ENCODE data around the gene IL4. TPM values are rescaled to one million over a fixed set of nuclear protein-coding genes. Genes with fewer than 3 reads are reported as not detected.
A peak's percentile ranks its signal among the peaks of the same experiment; 100 is the strongest.

IL4 gene
- total RNA-seq, 1 donor from 2014 or later = not detected

- DNase-seq (ENCODE audit: low read depth) = no peak
These were observed 16.0 kb upstream of the IL4 start, which contains the start of gene IL13 for GRCh38 chr5:132657676-132658380. Gene IL13 (plus strand): TSS chr5:132658173. CDS start chr5:132658187, 14 bp downstream.

DNA sequence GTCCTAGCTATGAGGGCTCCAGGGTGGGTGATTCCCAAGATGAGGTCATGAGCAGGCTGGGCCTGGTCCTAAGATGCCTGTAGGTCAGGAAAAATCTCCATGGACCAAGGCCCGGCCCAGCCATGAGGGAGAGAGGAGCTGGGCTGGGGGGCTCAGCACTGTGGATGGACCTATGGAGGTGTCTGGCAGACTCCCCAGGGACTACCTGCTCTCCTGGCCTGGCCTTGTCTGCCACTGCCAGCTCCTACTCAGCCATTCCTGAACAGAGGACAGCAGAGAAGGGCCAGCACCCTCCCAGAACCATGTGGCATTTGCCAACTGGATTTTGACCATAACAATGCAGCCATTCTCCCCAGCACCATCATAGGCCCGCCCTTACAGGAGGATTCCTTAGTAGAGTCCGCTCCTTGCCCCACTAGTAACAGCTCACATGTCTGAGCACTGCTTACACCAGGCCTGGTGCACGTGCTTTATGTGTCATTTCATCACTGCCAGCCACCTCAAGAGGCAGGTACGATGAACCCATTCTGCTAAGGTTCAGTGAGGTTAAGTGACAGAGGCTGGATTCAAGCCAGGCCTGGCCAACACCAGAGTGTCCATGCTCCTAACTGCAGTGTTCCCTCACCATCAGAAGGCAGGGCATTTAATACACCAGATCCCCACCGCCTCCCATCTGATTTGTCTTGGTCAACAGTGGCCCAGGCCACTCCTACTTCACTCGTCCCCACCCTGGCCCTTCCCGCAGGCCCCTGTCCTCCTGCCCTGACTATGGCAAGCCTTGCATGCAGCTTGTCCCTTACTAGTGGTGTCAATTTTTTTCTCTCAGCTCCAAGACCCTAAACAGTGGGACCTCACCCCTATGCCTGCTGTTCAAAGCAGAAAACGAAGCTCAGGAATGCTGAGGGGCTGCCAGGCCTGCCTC, 15.1 kb upstream of the IL4 start:
- DNase-seq (ENCODE audit: low read depth) = no peak

DNA sequence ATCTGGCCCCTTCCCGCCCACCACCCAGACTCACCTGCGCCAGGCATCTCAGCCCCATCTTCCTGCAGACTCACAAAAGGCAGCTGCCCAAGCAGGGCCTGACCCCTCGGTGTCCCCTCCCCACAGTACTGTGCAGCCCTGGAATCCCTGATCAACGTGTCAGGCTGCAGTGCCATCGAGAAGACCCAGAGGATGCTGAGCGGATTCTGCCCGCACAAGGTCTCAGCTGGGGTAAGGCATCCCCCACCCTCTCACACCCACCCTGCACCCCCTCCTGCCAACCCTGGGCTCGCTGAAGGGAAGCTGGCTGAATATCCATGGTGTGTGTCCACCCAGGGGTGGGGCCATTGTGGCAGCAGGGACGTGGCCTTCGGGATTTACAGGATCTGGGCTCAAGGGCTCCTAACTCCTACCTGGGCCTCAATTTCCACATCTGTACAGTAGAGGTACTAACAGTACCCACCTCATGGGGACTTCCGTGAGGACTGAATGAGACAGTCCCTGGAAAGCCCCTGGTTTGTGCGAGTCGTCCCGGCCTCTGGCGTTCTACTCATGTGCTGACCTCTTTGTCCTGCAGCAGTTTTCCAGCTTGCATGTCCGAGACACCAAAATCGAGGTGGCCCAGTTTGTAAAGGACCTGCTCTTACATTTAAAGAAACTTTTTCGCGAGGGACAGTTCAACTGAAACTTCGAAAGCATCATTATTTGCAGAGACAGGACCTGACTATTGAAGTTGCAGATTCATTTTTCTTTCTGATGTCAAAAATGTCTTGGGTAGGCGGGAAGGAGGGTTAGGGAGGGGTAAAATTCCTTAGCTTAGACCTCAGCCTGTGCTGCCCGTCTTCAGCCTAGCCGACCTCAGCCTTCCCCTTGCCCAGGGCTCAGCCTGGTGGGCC, 13.9 kb upstream of the IL4 start:
- no peak for DNase-seq (ENCODE audit: low read depth)

- DNase-seq (ENCODE audit: low read depth) = peak; percentile 56
These were observed 12.4 kb upstream of the IL4 start for GRCh38 chr5:132661231-132662003.

DNA sequence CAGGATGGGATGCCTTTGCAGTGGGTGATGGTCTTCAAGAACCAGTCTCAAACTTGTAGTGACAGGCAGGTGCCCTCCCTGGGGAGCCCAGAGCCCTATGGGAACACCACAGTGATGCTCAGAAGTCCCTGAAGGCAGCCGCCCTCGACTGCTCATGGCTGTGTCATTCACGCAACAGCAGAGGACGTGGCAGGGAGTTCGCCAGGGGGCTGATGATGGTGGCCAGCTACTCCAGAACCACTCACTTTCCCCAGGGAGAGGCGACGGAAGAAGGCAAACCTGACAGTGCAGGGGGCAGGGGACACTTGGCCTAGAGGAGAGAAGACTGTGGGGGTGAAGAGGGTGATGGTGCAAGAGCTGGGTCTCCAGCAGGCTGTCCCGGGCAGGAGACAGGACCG, 11.8 kb upstream of the IL4 start:
- no peak for DNase-seq (ENCODE audit: low read depth)

GRCh38 chr5:132662925-132663770, 10.6 kb upstream of the IL4 start:
- peak; percentile 28 for DNase-seq (ENCODE audit: low read depth)

GRCh38 chr5:132663771-132664695, 9.8 kb upstream of the IL4 start:
- DNase-seq (ENCODE audit: low read depth) = peak; percentile 94

- DNase-seq (ENCODE audit: low read depth) = peak; percentile 44
These were observed 9.0 kb upstream of the IL4 start for GRCh38 chr5:132664696-132665209.

DNA sequence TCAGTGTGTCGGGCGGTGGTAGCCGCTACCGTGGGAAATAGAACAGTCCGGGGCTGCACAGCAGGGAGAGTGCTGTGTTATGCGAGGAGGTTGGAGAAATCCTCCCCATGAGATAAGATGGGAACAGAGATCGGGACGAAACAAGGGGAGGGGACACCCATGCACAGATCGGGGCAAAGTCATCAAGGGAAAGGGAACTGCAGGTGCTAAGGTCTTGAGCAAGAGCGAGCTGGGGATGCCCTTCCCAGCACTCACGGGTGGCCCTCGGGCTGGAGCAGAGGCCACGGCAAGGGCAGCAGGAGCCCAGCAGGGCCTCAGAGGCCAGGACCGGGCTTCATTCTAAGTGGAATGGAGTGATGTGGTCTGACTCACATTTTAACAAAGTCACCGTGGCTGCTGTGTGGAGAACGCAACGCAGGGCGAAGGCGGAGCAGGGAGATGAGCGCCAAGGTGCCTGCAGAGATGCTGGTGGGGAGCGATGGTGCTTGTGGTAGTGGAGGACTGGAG, 8.2 kb upstream of the IL4 start:
- DNase-seq (ENCODE audit: low read depth) = no peak

DNA sequence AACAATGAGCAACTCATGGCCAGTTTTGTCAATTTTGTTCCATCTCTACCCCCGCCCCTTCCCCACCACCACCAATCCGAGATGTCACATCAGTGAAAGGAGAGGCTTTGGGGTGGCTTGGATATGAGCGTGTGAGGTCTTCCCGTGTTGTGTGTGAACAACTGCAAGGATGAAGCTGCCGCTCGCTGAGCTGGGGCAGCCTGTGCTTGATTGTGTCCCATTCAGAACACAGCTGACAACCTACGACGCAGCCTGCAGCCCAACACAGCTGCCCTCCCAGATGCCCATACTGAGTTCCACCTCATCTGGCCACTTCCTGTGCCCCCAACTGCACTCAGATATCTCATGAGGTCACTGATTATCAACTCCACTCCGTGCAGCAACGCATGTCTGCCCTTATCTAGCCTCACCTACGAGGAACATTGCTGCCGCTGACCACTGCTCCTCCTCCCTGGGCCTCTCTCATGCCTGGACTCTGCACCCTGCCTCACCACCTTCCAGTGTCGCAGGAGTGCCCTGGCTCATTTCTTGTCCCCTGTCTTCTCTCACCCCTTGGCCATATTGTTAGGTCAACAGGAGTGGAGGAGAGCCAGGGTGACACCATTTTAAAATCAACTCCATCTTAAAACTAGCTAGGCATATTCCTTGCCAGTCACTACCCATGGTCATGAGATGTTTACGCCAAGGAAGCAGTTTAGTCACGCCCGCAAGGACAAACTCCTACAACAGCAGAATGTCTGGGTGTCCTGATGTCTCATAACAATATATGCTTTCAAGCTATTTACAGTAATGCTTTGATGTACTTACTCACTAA, 7.3 kb upstream of the IL4 start:
- DNase-seq (ENCODE audit: low read depth) = no peak

GRCh38 chr5:132667309-132667708, 6.5 kb upstream of the IL4 start:
- no peak for DNase-seq (ENCODE audit: low read depth)

DNA sequence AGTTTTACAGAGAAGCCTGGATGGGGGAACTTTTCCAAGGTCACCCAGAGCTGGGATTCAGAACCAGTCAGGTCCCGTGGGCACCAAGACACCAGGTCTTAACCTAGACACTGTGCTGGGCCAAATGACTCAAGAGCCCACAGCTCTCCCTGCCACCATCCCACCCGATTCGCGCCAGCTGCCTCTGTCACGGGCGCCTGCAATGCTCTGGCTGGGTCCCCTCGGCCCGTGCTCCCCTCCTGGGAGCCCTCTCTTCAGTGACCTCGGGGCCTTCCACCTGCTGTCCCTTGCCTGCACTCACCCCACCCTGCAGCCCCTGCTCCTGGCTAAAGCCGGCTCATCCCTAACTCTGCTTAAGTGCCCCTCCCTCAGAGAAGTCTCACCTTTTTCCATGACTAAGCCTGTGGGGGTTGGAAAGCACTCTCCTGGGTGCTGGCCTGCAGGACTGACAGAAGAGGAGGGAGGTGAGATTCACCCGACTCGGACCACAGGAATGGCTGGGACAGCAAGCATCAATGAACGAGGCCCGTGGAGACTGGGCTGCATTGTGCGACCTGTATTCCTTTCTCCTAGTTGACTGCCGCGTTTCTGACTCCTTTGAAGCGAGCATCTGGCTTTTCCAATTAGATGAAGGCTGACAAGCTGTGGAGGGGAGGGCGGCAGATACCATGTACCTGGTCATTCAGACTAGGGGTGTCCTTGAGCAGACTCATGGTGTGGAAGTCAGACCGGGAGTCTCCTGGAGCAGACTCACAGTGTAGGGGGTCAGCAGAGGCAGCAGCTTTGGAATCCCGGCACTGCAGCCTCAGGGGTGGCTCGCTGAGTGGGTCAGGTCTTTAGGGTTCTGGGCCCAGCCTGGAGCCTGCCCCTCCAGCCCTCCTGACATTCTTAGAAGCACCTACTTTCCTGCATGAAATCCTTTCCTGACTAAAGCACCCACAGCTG, 5.8 kb upstream of the IL4 start:
- no peak for DNase-seq (ENCODE audit: low read depth)

GRCh38 chr5:132668706-132669454, 4.9 kb upstream of the IL4 start:
- DNase-seq (ENCODE audit: low read depth) = no peak

DNA sequence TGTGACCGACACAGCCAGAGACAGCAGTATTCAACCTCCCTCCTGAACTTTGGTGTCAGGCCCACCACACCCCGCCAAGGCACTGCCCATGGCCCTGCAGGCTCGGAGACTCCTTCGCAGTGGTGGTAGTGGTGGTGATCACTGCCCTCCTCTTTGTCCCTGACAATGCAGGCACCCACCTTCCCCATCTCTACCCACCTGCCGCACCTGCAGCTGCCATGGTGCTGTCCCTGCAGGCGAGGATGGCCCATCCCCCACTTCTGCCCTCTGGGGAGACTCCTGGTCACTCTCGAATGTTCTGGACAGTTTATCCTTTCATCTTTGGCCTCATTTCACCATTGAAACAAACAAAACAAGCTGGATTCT, 4.4 kb upstream of the IL4 start:
- DNase-seq (ENCODE audit: low read depth) = no peak
